ENCODE measurements around the gene CARTPT.
A peak's percentile ranks its signal among the peaks of the same experiment; 100 is the strongest.

The CARTPT gene

DNA sequence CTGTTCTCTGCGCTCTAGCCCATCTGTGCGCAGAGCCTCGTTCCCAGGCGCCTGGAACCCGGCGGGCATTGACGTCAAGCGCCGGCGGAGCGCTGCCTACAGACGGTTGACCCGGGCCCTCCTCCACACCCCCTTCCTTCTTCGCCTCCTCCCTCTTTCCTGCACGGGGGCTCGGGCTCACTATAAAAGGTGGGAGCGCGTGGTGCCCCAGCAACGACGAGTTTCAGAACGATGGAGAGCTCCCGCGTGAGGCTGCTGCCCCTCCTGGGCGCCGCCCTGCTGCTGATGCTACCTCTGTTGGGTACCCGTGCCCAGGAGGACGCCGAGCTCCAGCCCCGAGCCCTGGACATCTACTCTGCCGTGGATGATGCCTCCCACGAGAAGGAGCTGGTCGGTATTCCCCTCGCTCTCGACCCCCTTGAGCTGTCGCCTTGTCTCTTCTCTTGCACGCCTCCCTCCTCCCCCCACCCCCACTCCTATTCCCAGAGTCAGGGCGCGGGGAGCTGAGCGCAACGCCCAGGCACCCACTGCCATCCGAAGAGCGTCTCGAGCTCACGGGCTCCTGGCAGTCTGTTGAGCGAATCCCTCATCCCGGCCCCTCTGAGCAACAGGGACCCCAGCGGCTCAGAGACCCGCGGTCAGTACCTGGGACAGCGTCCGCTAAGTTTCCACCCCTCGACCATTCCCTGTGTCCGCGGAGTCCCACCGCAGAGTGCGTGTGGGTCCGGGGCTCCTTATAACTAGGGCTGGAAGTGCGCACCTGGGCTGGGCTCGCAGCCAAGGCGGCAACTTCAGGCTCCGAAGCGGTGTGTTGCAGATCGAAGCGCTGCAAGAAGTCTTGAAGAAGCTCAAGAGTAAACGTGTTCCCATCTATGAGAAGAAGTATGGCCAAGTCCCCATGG lies at the start of gene CARTPT:
Gene CARTPT (plus strand): TSS at position 213 of the 902 bp plus-strand sequence. CDS start 19 bp downstream, at position 232.
- peak; percentile 25 for DNase-seq

GRCh38 chr5:71677977-71678376 lies 41.1 kb upstream of the CARTPT start:
- DNase-seq, result no peak

- DNase-seq, result no peak
Measured at GRCh38 chr5:71679714-71680113, 39.4 kb upstream of the CARTPT start.

- no peak for DNase-seq
Measured at GRCh38 chr5:71680510-71680909, 38.6 kb upstream of the CARTPT start.

DNA sequence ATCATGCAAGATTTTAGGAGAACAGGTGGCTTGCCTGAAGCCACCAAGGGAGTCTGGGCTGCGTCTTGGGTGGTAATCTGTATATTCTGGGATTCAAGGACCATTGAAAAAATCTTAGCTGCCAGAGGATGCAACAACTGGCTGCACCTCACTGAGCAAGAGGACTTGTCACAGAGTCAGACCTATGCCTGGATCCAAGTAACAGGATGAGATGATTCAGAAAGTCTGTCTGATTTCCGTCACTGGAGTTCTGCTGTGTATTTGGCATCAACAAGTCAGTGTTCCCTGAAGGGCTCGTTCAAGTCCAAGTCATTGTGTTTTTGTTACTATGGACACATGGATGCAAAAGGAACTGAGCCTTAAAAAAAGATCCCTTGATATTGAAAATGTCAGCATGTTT lies 37.8 kb upstream of the CARTPT start:
- no peak for DNase-seq

DNA sequence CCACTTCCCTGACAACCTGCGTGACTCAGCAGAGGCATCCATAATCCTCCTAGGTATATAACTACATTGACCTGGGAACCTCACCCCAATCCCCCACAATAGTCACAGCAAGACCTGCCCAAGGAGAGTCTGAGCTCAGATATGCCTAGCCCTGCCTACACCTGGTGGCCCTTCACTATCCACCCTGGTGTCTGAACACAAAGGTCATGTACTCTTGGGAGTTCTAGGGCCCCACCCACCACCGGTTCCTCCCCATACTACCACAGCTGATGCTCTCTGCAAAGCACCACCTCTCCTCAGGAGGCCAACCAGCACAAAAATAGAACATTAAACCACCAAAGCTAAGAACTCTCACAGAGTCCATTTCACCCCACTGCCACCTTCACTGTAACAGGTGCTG lies 34.8 kb upstream of the CARTPT start:
- no peak for DNase-seq

DNA sequence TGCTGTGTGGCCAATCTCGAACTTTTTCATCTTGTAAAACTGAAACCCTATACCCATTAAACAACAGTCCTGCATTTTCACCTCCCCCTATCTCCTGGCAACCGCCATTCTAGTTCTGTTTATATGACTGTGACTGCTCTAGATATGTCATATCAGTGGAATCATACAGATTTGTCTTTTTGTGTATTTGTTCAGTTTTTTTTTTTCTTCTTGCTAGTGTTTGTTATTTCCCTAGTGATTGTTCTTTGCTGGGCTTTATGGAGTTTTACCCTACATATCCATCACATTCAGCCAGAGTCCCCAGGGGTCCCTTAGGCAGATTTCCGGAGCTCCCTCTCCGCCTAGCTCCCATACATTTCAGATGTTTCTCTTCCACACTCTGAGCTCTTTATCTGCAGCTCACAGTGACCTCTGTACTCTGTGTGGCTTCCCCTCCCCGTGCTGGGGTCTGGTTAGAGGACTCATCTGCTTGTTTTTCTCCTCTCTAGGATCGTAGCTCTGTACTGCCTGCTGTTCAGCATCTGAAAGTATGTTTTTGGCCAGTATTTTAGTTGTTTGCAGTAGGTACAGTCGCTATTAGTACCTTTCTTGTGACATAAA lies 25.1 kb upstream of the CARTPT start:
- no peak for DNase-seq

DNA sequence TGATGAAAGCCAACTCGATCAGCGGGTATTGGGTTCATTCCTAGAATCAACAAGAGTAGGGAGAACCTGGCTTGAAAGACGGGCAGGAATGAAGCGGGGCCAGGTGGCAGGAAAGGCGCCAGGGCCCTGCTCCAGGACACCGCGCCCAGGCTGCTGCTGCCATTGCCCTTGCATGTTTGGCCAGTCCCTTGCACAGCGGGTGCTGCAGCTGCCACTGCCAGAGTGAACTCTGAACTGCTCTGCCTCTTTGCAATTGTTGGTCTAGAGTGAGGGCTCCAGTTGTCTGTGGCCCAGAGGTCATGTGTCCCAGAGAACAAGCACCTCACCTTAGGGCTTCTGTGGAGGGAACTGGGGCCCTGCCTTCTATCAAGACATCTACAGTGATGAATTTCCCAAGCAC lies 24.0 kb upstream of the CARTPT start:
- DNase-seq, result no peak

DNA sequence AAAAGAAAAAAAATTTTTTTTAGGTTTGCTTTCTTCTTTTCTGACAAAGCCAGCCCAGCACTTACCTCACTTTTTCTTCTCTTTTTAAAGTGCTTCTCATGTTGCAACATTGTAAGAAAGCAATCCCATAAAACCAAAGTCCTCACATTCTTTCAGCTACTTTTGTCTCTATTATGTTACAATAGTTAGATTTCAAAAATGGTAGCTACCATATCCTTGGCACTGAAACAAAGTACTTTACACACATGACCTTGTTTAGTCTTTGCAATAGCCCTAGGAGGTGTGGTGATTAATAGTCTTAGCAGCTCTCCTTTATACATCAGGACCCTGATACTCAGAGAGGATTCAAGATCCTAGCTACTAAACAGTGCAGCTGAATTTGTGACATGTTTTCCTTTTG lies 23.5 kb upstream of the CARTPT start:
- peak; percentile 34 for DNase-seq

- no peak for DNase-seq
Measured at GRCh38 chr5:71697967-71698366, 21.1 kb upstream of the CARTPT start.

DNA sequence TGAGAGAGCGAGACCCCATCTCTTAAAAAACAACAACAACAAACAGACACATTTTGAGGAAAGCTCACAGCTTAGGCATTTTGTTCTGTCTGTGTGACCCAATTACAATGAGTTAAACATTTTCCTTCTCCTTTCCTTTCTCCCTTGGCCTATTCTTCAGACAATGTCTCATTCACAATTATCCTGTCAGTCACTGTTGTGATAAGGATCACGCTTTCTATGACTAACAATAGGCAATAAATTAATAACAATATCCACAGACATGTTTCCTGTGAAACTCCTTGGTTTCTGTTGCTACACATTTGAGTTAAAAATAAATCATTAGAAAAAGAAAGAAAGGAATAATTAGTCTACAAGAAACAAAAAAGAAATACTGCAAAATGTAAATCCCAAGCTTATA lies 19.8 kb upstream of the CARTPT start:
- DNase-seq, result no peak

- no peak for DNase-seq
Measured at GRCh38 chr5:71699751-71700150, 19.3 kb upstream of the CARTPT start.

GRCh38 chr5:71700803-71701202 lies 18.3 kb upstream of the CARTPT start:
- DNase-seq, result no peak

DNA sequence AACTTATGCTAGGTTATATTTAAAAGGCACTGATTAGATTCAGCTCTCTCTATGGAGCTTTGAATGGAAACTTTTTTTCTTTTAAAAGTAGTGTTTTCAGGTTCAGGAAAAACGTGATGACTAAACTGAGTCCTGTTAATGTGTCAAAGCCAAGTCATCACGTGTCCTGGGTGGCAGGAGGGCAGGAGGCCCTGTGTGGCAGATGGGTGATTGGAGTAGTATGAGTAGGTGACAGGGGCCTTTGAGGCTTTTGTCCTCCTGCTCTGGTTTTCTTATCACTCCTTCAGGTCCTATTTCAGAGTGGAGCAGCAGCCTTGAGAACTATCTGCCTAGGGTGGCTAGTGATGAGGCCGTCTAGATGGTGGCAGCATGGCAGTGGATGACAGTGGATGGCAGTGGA lies 17.7 kb upstream of the CARTPT start:
- DNase-seq, result no peak

DNA sequence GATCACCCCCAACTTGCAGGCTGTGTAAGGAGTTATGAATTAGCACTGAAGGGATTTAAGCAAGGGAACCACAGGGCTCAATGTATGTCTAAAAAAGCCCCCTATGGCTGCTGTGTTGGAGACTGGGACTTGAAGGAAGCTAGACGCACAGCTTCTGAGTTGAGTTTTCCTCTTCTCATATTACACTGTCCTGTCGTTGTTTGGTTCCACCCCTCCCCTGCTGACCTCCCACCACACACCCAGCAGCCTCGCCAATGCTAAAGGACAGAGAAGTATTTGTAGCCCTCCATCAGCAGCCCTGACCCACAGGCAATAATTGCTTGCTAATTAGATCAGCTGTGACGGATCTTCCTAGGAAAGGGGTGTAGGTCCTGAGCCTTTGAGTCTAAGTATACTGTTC lies 15.1 kb upstream of the CARTPT start:
- DNase-seq, result no peak

- DNase-seq, result peak; percentile 34
Measured at GRCh38 chr5:71705421-71705820, 13.7 kb upstream of the CARTPT start.

DNA sequence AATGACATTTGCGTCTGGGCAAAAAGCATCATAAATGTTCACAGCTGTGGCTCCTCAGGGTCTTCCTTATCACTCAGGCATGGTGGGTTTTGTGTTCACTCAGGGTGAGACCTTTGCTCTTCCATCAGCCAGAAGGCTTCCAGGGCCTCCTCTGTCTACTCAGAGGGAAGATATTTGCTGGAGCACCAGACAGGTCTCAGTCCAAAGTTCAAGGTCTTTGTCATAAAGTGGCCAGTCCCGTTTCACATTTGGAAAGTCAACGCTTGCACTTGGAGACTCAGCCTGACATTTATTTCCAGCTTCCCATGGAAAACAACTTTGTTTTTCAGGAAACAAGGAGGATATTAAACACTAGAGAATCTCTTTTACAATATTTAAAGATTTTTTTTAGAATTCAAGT lies 12.2 kb upstream of the CARTPT start:
- no peak for DNase-seq

GRCh38 chr5:71711610-71712009 lies 7.5 kb upstream of the CARTPT start:
- no peak for DNase-seq

GRCh38 chr5:71714911-71715310 lies 4.2 kb upstream of the CARTPT start:
- DNase-seq, result no peak

DNA sequence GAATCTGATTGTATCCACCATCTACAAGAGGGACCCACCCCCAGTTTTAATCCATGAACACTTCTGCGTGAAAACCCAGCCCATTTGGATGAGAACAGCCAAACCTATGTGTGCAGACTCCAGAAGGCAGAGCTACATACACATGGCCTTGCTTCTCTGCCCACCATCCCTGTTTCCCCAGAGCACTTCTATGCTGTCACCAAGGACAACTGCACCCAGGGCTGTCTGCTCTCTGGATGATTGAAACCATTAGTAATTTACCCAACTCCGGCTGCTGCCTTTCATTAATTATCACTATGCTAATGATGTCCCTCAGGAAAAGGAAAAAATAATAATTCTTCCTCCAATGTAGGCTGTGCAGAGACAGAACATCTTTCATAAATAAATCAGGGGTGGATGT lies 8.9 kb downstream of the CARTPT start:
- no peak for DNase-seq

GRCh38 chr5:71731015-71731414 lies 11.9 kb downstream of the CARTPT start:
- DNase-seq, result no peak

GRCh38 chr5:71732011-71732410 lies 12.9 kb downstream of the CARTPT start:
- DNase-seq, result no peak

DNA sequence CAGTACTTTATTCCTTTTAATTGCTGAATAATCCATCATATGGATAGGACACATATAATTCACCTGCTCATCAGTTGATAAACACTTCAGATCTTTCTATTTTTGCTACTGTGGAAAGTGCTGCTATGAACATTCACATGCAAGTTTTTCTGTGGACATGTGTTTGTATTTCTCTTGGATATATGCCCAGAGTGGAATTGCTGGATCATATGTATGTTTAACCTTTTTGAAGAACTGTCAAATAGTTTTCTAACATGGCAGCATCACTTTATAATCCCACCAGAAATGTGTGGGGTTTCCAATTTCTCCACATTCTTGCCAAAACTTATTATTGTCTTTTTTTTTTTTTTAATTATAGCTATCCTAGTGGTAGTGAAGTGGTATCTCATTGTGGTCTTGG lies 15.1 kb downstream of the CARTPT start:
- DNase-seq, result no peak

DNA sequence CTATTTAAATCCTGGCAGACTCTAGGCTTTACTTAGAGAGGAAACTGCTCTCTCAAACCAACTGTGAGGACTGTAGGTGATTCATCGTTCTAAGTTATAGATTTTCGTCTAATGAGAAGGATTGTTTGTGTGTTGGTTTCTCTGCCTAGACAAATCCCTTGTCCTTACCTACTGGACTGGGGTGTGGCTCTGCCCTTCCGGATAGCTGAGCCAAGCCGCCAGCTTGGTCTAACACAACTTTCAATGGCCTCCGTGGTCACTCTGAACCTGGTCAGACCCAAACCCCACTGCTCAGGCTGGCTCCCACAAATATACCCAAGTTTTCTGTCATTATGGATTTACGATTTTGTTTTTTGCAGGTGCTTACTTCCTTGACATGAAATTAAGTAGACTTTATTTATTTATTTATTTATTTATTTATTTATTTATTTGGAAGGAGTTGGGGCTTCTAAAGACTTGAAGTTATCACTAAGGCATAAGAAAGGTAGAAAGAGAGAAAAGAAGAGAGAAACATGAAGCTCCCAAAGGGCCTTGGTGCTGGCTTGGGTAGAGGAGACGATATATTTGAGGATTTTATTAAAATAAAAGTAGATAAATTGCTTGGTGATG lies 19.0 kb downstream of the CARTPT start:
- DNase-seq, result no peak

All from fibroblast of upper back skin (primary cell).